Psoas muscle (tissue), 8 donors: ENCODE measurements around the gene SHFL. TPM values are rescaled to one million over a fixed set of nuclear protein-coding genes. Genes with fewer than 3 reads are reported as not detected.

Source experiments
- ATAC-seq, 4 donors: fragments of 200-7000 bp; cut with Tn5 transposase; one replicate each; pipeline ENCODE4 v1.9.1; 2020; ENCODE audit warnings: moderate library complexity in 3 of 4, mild to moderate bottlenecking in 2 of 4
- DNase-seq, 2 donors: peaks; one replicate each; pipeline ENCODE4 v3.0.0-alpha.2; 2020
- H3K27ac ChIP-seq: fragments of 200-600 bp; one replicate; pipeline ENCODE4 v1.8.0; 2022
- H3K27me3 ChIP-seq, 3 donors: fragments of 200-600 bp in 1 of 3; one replicate each; pipeline versions ENCODE4 v1.6.1 to v1.8.0; 2013 to 2022; ENCODE audit warnings: low read length in 2 of 3, mild to moderate bottlenecking in 2 of 3, moderate library complexity in 1 of 3; ENCODE audit not compliant: insufficient read depth in 3 of 3
- H3K36me3 ChIP-seq, 2 donors: fragments of 200-600 bp in 1 of 2; one replicate each; pipeline versions ENCODE4 v1.6.1 to v1.8.0; 2013 to 2022; ENCODE audit warnings: low read depth in 1 of 2, mild to moderate bottlenecking in 1 of 2, moderate library complexity in 1 of 2; ENCODE audit not compliant: insufficient read depth in 1 of 2
- H3K4me1 ChIP-seq: fragments of 200-600 bp; one replicate; pipeline ENCODE4 v1.8.0; 2022
- H3K4me3 ChIP-seq: fragments of 200-600 bp; one replicate; pipeline ENCODE4 v1.8.0; 2022; ENCODE audit warnings: mild to moderate bottlenecking
- H3K9me3 ChIP-seq: fragments of 200-600 bp; one replicate; pipeline ENCODE4 v1.8.0; 2022
- CTCF ChIP-seq: fragments of 200-600 bp; IDR thresholded peaks from one replicate; pipeline ENCODE4 v1.8.0; 2022; ENCODE audit warnings: antibody characterized with exemption
- WGBS, 3 donors: extraction: QIAGEN DNeasy Blood & Tissue Kit; methylation state at CpG; one replicate each; pipeline versions ENCODE4 v1.1.6 to v1.1.7; 2013; 5-methylcytosine and 5-hydroxymethylcytosine counted together
- intact Hi-C, 2 donors: fragments of 100-400 bp; cut with DNase I; formaldehyde crosslinking; loops; one replicate each; pipeline versions ENCODE4 v1.11.0 to v1.14.2; 2022
- long read RNA-seq, 2 donors: library from polyadenylated mRNA; unstranded; transcript quantifications; one replicate each; pipeline ENCODE4 v2.0.0, GENCODE V29; 2021
- polyA plus RNA-seq, 3 donors: library from polyadenylated mRNA; stranded (reverse); fragments of 200-250 nt; gene quantifications; one replicate each; pipeline ENCODE4 v1.2.3, GENCODE V29; 2013
- total RNA-seq, 4 donors: library from RNA; stranded (reverse); fragmentation: NEBNext Ultra II Directional in 2 of 4; extraction: Animal tissue kit (Norgen Biotek cat#: 25700) in 2 of 4; gene quantifications; one replicate each; pipeline versions ENCODE4 v1.2.1 to v1.2.4, GENCODE V29; 2021 to 2023
- donor health status: healthy with polysubstance abuse.
- donor health status: DM: no; HTN: no; CAD: no; lungs with moderate emphysema.
- donor health status: Bipolar disorder and iron deficiency.
- donor health status: healthy.
- donor health status: DM: yes; HTN: yes; CAD: no.
- donor health status: DM: no; HTN: no; CAD: no.
- donor health status: DM: no; HTN: no; CAD: no.
- donor health status: DM: yes; HTN: yes; CAD: no.

Gene SHFL
- 1 to 10 TPM; 2.9 to 5.7 (median 4.0) TPM for total RNA-seq
- polyA plus RNA-seq = 1 to 10 TPM; 3.1 to 4.3 (median 3.4) TPM
- long read RNA-seq, donor 1, partial matches to known transcripts = 1 of 6 reads
- long read RNA-seq, donor 1, other reads (novel, unspliced or antisense) = 2 of 6 reads
- long read RNA-seq, donor 2, partial matches to known transcripts = 0 of 6 reads
- long read RNA-seq, donor 2, other reads (novel, unspliced or antisense) = 1 of 6 reads

GRCh38 chr19:10085641-10086590 is at the start of gene SHFL:
SHFL (plus strand) TSS chr19:10086317; CDS start chr19:10086428, 111 bp downstream.
- no peak for TF ChIP-seq CTCF
- Histone ChIP-seq H3K27ac (peak within 1 kb of the TSS; percentile 62), H3K4me1 (no peaks in the 10 kb centered on the region), H3K4me3 (peak within 1 kb of the TSS; percentile 79), H3K36me3 (no peaks in the 10 kb centered on the region), H3K9me3 (no peaks in the 10 kb centered on the region), H3K27me3 (peaks cover 0 to 26% (median 10%) of the 10 kb centered on the region in 3 donors)
- 3 to 4% (median 3%) methylated on average over 50 to 81 of the region's 81 CpGs for WGBS, 3 donors
- ATAC-seq (peak; percentile 58 to 86 (median 70)), DNase-seq (peak; percentile 70 to 78)
- intact Hi-C loops = no loop called here

- Histone ChIP-seq H3K27me3 (peaks cover 0 to 14% (median 5%) of the 10 kb centered on the region in 3 donors), H3K36me3 (no peaks in the 10 kb centered on the region), H3K27ac (no peak overlapping the region), H3K9me3 (no peaks in the 10 kb centered on the region), H3K4me1 (no peaks in the 10 kb centered on the region), H3K4me3 (no peak overlapping the region)
- 21 to 26% (median 26%) methylated on average over 5 of the region's 5 CpGs for WGBS, 3 donors
- DNase-seq = no peak
- TF ChIP-seq CTCF = no peak
- intact Hi-C loops = no loop called here
- ATAC-seq = no peak
Measured at GRCh38 chr19:10036601-10037071, 49.5 kb upstream of the SHFL start.

- no peak overlapping the region for H3K27ac ChIP-seq
- H3K36me3 ChIP-seq = no peaks in the 10 kb centered on the region
- intact Hi-C loops = no loop called here
- H3K27me3 ChIP-seq = peaks cover 0 to 7% (median 5%) of the 10 kb centered on the region in 3 donors
- WGBS, 3 donors = 44 to 71% (median 57%) methylated on average over 4 of the region's 4 CpGs
- DNase-seq (no peak), ATAC-seq (no peak)
- TF ChIP-seq CTCF = no peak
- H3K4me3 ChIP-seq = no peak overlapping the region
- H3K9me3 ChIP-seq = peaks cover 6% of the 10 kb centered on the region
- no peaks in the 10 kb centered on the region for H3K4me1 ChIP-seq
Measured at GRCh38 chr19:10037367-10037766, 48.8 kb upstream of the SHFL start.

- Histone ChIP-seq H3K4me3 (no peak overlapping the region), H3K4me1 (no peaks in the 10 kb centered on the region), H3K36me3 (no peaks in the 10 kb centered on the region), H3K27me3 (peaks cover 0 to 5% (median 4%) of the 10 kb centered on the region in 3 donors), H3K9me3 (peaks cover 10% of the 10 kb centered on the region), H3K27ac (no peak overlapping the region)
- ATAC-seq (no peak), DNase-seq (no peak)
- intact Hi-C loops = no loop called here
- TF ChIP-seq CTCF = no peak
- WGBS, 3 donors = 46 to 52% (median 47%) methylated on average over 5 of the region's 5 CpGs
Measured at GRCh38 chr19:10037809-10038208, 48.3 kb upstream of the SHFL start.
